T-cell (primary cell): Measurements from ENCODE around the gene WDR48. TPM values are rescaled to one million over a fixed set of nuclear protein-coding genes. Genes with fewer than 3 reads are reported as not detected.

Experiments used
- ATAC-seq, 4 experiments: fragments of 200-7000 bp in 3 of 4; fragments of 150-1000 bp in 1 of 4; cut with Tn5 transposase; replicated peaks in 1 of 4; 1 replicate in 3 of 4; 2 replicates in 1 of 4; pipeline ENCODE4 v1.10.0; 2021; ENCODE audit warnings: moderate library complexity in 3 of 4, mild to moderate bottlenecking in 2 of 4, moderate number of reproducible peaks in 1 of 4
- CTCF ChIA-PET, 2 donors: fragments of 300-600 bp; sonication (Branson Sonifier 250); formaldehyde crosslinking; loops; one replicate each; lab custom pipeline; 2022; ENCODE audit warnings: antibody characterized with exemption in 2 of 2; lab: Charles Lee
- POLR2A ChIA-PET, 2 donors: fragments of 300-600 bp; sonication (Branson Sonifier 250); formaldehyde crosslinking; loops; one replicate each; lab custom pipeline; 2022; ENCODE audit warnings: antibody characterized with exemption in 2 of 2; lab: Charles Lee
- DNase-seq, 35 experiments: peaks; one replicate each; pipeline versions ENCODE4 v3.0.0 to v3.0.0-alpha.2; 2013 to 2023
- H3K27ac ChIP-seq: one replicate; pipeline ENCODE4 v1.5.1; 2013; ENCODE audit warnings: low read length
- H3K27me3 ChIP-seq, 2 experiments: replicated peaks in 1 of 2; 1 replicate in 1 of 2; 2 replicates in 1 of 2; pipeline versions ENCODE4 v1.6.1 to v1.7.0; 2013; ENCODE audit warnings: low read length in 1 of 2, mixed read lengths in 1 of 2; ENCODE audit not compliant: control insufficient read depth in 2 of 2, insufficient read depth in 2 of 2; ENCODE audit errors: extremely low read depth in 1 of 2
- H3K36me3 ChIP-seq, 2 donors: 1 replicate in 1 of 2; 2 replicates in 1 of 2; pipeline versions ENCODE4 v1.6.1 to v1.7.0; 2013; ENCODE audit warnings: low read length in 1 of 2; ENCODE audit not compliant: control insufficient read depth in 2 of 2, insufficient read depth in 1 of 2; ENCODE audit errors: extremely low read depth in 1 of 2
- H3K4me1 ChIP-seq, 2 experiments: 1 replicate in 1 of 2; 2 replicates in 1 of 2; pipeline versions ENCODE4 v1.6.1 to v1.7.0; 2013; ENCODE audit warnings: low read length in 2 of 2, mixed read lengths in 1 of 2; ENCODE audit not compliant: insufficient read depth in 2 of 2, control insufficient read depth in 1 of 2; ENCODE audit errors: extremely low read depth in 1 of 2
- H3K4me3 ChIP-seq, 2 donors: 1 replicate in 1 of 2; 2 replicates in 1 of 2; pipeline versions ENCODE4 v1.5.1 to v1.7.0; 2013; ENCODE audit warnings: mild to moderate bottlenecking in 2 of 2, low read length in 1 of 2, moderate library complexity in 1 of 2; ENCODE audit not compliant: control insufficient read depth in 1 of 2; ENCODE audit errors: extremely low read depth in 1 of 2
- H3K9me3 ChIP-seq: 2 replicates; pipeline ENCODE4 v1.7.0; 2013
- H3K27ac Mint-ChIP-seq, 2 donors: one replicate each; pipeline ENCODE4 v1.8.0; 2020 to 2021; ENCODE audit warnings: mild to moderate bottlenecking in 2 of 2, mixed read lengths in 2 of 2
- H3K27me3 Mint-ChIP-seq, 2 donors: one replicate each; pipeline ENCODE4 v1.8.0; 2021 to 2022; ENCODE audit warnings: mixed read lengths in 2 of 2
- H3K36me3 Mint-ChIP-seq: one replicate; pipeline ENCODE4 v1.8.0; 2021; ENCODE audit warnings: mixed read lengths
- H3K4me1 Mint-ChIP-seq, 3 donors: one replicate each; pipeline ENCODE4 v1.8.0; 2020 to 2022; ENCODE audit warnings: mixed read lengths in 3 of 3, mild to moderate bottlenecking in 1 of 3
- H3K4me3 Mint-ChIP-seq, 3 donors: one replicate each; pipeline ENCODE4 v1.8.0; 2020 to 2022; ENCODE audit warnings: mild to moderate bottlenecking in 3 of 3, mixed read lengths in 3 of 3, moderate library complexity in 3 of 3
- H3K9me3 Mint-ChIP-seq, 3 donors: one replicate each; pipeline ENCODE4 v1.8.0; 2020 to 2022; ENCODE audit warnings: mixed read lengths in 3 of 3
- WGBS: methylation state at CpG from one replicate; pipeline ENCODE4 v1.1.5; 2013; ENCODE audit warnings: missing lambda C conversion rate; ENCODE audit not compliant: insufficient coverage; 5-methylcytosine and 5-hydroxymethylcytosine counted together
- total RNA-seq, 35 experiments: library from RNA in 6 of 35; stranded (reverse) in 6 of 35; fragments of 120-200 nt in 1 of 35; gene quantifications; one replicate each; pipeline versions ENCODE4 v1.2.1 to v1.2.4 and lab custom pipeline; 2013 to 2026

The WDR48 gene
- total RNA-seq, 5 donors from 2014 or later (not counting 1 experiment from before 2014, with no cell fraction given) = 54.2 to 90.3 (median 59.9) TPM

DNA sequence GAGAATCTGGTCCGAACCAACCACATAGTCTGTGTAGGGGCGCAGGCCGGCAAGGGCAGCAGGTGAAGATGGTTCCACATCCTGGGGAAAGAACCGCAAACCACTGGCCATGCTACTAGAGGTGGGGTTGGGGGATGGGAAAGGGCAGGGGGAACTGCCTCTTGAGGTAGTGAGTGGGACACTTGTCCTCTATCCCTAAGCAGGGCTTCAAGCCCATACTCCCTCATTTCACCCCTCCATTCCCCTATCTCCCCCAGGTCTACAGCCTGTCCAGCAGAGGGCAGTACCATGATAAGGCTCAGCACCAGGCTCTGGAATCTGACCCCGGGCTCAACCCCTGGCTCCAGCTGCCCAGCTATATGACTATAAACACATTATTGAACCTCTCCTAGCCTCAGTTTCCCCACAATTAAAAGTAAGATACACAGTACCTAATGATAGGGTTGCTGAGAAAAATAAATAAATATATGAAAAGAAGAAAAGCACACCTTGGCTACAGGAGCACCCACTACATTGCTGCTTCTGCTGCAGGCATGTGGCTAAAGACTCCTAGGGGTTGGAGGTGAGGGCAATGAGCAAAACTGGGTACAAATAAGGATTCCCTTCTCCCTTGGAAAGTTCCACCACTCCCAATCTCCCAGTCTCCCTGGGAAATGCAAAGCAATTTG, 49.3 kb downstream of the WDR48 start:
- DNase-seq = peak in 24 of 35 experiments; percentile 26 to 72 (median 38)
- no peak overlapping the region for H3K4me3 ChIP-seq
- Mint-ChIP-seq H3K4me1 (peaks cover 36 to 46% (median 41%) of the 10 kb centered on the region in 3 donors), H3K27me3 (no peaks in the 10 kb centered on the region), H3K27ac (peak overlapping the region; percentile 25 to 76), H3K9me3 (no peaks in the 10 kb centered on the region), H3K36me3 (peaks cover 14% of the 10 kb centered on the region), H3K4me3 (no peak overlapping the region)
- ChIA-PET POLR2A (no interaction called here), CTCF (interaction anchor here (0.6 to 1.0 kb wide), 4 partner anchors 26 to 187 kb away, joined by 3 to 8 read pairs (median 4); no protein-coding TSS in a partner anchor)
- WGBS = 100% methylated on average over 1 of the region's 5 CpGs
- peaks cover 0 to 14% of the 10 kb centered on the region in 2 experiments for H3K4me1 ChIP-seq
- H3K36me3 ChIP-seq = peaks cover 15 to 45% of the 10 kb centered on the region in 2 donors
- peak; percentile 42 to 71 (median 62) for ATAC-seq
- H3K9me3 ChIP-seq = no peaks in the 10 kb centered on the region
- no peak overlapping the region for H3K27ac ChIP-seq
- no peaks in the 10 kb centered on the region for H3K27me3 ChIP-seq

DNA sequence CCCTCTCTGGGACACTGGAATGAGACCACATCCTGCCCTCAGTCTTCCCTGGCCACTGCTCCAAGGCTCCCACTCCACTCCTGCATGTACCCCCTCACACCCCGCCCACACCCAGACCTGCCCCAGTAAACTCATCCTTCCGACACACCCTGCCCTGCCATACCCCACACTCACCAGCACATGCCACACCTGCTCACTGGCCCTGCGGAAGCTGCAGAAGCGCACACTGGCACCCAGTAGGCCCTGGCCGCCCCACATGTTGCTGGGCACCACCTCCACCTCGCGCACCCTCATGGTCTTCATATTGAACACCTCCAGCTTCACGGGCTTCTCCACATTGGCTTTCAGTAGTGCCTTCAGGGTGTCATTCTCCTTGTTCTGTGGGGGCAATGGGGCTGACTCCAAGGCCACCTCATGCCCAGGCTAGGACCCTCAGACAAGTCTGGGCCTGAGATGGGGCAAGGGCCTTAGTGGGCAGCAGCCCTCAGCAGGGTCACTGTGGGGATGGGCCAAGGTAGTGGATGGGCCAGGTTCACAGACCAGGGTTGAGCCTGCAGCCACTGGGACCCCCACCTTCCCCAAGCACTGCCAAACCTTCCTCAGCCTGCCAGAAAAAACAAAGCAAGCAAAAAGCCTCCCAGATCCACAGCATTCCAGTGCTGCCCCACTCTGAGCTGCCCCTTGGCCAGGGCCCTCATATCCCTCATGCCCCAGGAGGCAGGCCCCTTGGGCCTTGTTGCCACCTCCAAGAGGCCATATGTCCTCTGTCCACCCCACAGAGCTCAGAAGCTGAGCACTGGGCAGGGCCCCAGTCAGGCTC, 50.9 kb downstream of the WDR48 start:
- peaks cover 45 to 56% (median 51%) of the 10 kb centered on the region in 3 donors for H3K4me1 Mint-ChIP-seq
- POLR2A ChIA-PET = no interaction called here
- WGBS = 96% methylated on average over 5 of the region's 8 CpGs
- no peaks in the 10 kb centered on the region for H3K27me3 Mint-ChIP-seq
- peaks cover 2% of the 10 kb centered on the region for H3K36me3 Mint-ChIP-seq
- Histone ChIP-seq H3K4me3 (no peak overlapping the region), H3K27me3 (no peaks in the 10 kb centered on the region), H3K27ac (no peak overlapping the region), H3K9me3 (no peaks in the 10 kb centered on the region), H3K36me3 (peaks cover 14 to 29% of the 10 kb centered on the region in 2 donors), H3K4me1 (peaks cover 3 to 25% of the 10 kb centered on the region in 2 experiments)
- no peak for DNase-seq
- no peak overlapping the region for H3K4me3 Mint-ChIP-seq
- H3K27ac Mint-ChIP-seq = peak overlapping the region; percentile 39 to 82
- H3K9me3 Mint-ChIP-seq = no peaks in the 10 kb centered on the region
- CTCF ChIA-PET = no interaction called here
- no peak for ATAC-seq

DNA sequence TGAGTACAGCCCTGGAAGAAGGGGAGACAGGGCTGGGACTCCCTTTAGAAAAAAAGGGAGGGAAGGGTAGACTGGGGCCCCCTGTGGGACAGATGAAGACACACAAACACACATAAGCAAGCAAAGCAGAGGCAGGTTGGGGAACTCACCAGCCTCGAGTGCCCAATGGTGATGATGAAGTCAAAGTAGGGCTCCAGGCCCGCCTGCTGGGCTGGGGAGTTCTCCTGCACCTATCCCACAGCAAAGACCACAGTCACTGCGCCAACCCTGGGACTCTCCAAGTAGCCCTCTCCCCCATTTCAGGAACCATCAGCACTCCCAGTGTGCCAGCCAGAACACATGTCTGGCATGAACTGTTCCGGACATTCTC, 51.5 kb downstream of the WDR48 start:
- peak in 1 of 35 experiments; percentile 28 for DNase-seq
- H3K9me3 ChIP-seq = no peaks in the 10 kb centered on the region
- H3K4me3 ChIP-seq = no peak overlapping the region
- ChIA-PET POLR2A (no interaction called here), CTCF (no interaction called here)
- Mint-ChIP-seq H3K4me1 (peaks cover 51 to 62% (median 57%) of the 10 kb centered on the region in 3 donors), H3K9me3 (no peaks in the 10 kb centered on the region), H3K27me3 (no peaks in the 10 kb centered on the region), H3K36me3 (no peaks in the 10 kb centered on the region), H3K27ac (peak overlapping the region; percentile 35 to 82), H3K4me3 (no peak overlapping the region)
- no peak overlapping the region for H3K27ac ChIP-seq
- peaks cover 8 to 23% of the 10 kb centered on the region in 2 donors for H3K36me3 ChIP-seq
- 84% methylated on average over 4 of the region's 4 CpGs for WGBS
- no peaks in the 10 kb centered on the region for H3K27me3 ChIP-seq
- ATAC-seq = no peak
- peaks cover 7 to 31% of the 10 kb centered on the region in 2 experiments for H3K4me1 ChIP-seq

DNA sequence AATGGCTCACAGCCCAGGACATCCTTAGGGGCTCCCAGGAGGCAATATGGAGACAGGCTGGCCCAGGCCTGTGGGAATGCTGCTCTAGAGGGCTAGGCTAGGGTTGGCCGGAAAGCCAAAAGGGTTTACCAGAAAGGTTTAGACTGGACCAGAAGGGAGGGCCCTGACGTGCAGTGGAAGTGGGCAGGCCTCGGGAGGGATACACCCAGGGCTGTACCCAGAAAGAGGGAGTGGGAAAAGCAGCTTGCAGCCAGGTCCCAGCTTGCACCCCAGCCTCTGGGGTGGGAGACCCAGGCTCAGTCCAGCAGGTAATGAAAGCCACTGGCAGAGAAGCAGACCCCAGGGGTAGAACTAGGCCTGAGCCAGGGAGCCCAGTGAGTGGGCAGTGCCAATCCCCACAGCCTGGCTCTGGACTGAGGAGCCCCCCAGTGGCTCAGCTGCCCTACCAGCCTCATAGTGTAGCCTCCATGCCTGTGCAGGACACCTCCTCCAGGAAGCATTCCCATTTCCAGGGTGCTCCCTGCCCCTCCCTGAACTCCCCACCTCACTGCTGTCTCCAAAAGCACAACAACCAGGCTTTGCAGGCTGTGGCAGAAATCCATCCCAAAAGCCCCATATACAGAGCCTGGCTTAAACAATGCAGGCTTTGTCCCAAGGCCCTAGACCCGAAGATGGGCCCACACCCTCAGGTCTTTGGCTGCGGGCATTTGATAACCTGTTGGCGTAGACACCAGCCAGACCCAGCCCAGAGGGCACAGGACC, 52.2 kb downstream of the WDR48 start:
- H3K36me3 ChIP-seq = peaks cover 1 to 17% of the 10 kb centered on the region in 2 donors
- CTCF ChIA-PET = interaction anchor here in 1 of 2 donors (0.8 kb wide), 1 partner anchor 188 kb away, joined by 5 read pairs; no protein-coding TSS in a partner anchor
- no peaks in the 10 kb centered on the region for H3K27me3 ChIP-seq
- H3K4me1 ChIP-seq = peaks cover 7 to 37% of the 10 kb centered on the region in 2 experiments
- H3K9me3 Mint-ChIP-seq = no peaks in the 10 kb centered on the region
- POLR2A ChIA-PET = no interaction called here
- peak overlapping the region; percentile 82 to 92 for H3K27ac Mint-ChIP-seq
- H3K4me3 ChIP-seq = no peak overlapping the region
- H3K27ac ChIP-seq = no peak overlapping the region
- ATAC-seq (no peak), DNase-seq (no peak)
- no peak overlapping the region for H3K4me3 Mint-ChIP-seq
- 97% methylated on average over 6 of the region's 6 CpGs for WGBS
- no peaks in the 10 kb centered on the region for H3K9me3 ChIP-seq
- H3K27me3 Mint-ChIP-seq = no peaks in the 10 kb centered on the region
- no peaks in the 10 kb centered on the region for H3K36me3 Mint-ChIP-seq
- peaks cover 58 to 69% (median 64%) of the 10 kb centered on the region in 3 donors for H3K4me1 Mint-ChIP-seq

DNA sequence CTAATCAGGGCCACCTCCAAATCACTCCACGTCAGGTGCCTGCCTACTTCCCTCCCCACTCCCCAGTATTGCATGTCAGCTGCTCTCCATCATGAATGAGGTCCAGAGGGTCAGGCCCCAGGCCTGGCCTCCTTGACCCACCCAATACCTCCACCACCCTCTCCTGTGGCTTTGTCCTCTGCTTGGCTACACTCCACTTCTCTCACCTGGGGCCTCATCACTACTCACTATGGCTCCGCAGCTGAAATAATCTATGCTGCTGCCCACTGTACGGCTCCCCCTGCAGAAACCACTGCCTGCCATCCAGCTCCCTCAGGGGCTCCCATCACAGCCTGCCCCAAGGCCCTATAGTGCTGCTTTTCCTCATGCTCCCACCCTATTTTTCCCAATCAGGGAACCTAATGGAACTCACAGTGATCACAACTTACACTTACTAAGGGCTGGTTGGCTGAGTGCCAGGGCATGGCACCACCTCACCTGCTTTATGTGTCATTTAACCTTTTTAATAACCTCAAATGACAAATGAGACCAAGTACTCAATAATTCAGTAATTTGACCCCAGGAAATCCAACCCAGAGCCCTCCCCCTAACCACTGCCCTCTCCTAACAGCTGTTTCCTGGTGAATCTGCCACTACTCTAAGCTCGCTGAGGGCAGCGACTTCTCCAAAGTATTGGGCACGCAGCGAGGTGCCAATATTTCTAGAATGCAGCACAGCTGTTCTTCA, 53.3 kb downstream of the WDR48 start:
- CTCF ChIA-PET = interaction anchor here (0.8 to 1.2 kb wide), 2 partner anchors 183 to 187 kb away, joined by 5 to 10 read pairs; no protein-coding TSS in a partner anchor
- H3K27me3 ChIP-seq = no peaks in the 10 kb centered on the region
- peaks cover 0 to 8% of the 10 kb centered on the region in 2 donors for H3K36me3 ChIP-seq
- Mint-ChIP-seq H3K4me3 (peak overlapping the region in 2 of 3 donors; percentile 85 to 95), H3K9me3 (no peaks in the 10 kb centered on the region), H3K27me3 (no peaks in the 10 kb centered on the region), H3K27ac (peak overlapping the region; percentile 88 to 92), H3K36me3 (no peaks in the 10 kb centered on the region), H3K4me1 (peaks cover 62 to 74% (median 69%) of the 10 kb centered on the region in 3 donors)
- peaks cover 7 to 40% of the 10 kb centered on the region in 2 experiments for H3K4me1 ChIP-seq
- DNase-seq (peak in 3 of 35 experiments; percentile 17 to 37 (median 26)), ATAC-seq (no peak)
- no peaks in the 10 kb centered on the region for H3K9me3 ChIP-seq
- H3K4me3 ChIP-seq = no peak overlapping the region
- no peak overlapping the region for H3K27ac ChIP-seq
- WGBS = 100% methylated on average over 3 of the region's 7 CpGs
- POLR2A ChIA-PET = no interaction called here
